DOHH2 (cell line): ENCODE results near the gene SPOCK1.

Experiments
- H3F3A ChIP-seq: fragments of 200-600 bp; sonication (generic), shearing (Covaris generic); 2 replicates; pipeline ENCODE4 v1.6.0; 2016; ENCODE audit warnings: antibody characterized with exemption, mild to moderate bottlenecking; ENCODE audit not compliant: control insufficient read depth, insufficient read depth
- H3K27ac ChIP-seq: fragments of 200-600 bp; sonication (generic); 2 replicates; pipeline ENCODE4 v1.5.1; 2014; ENCODE audit warnings: low read depth, mild to moderate bottlenecking, low read length, moderate library complexity
- H3K27me3 ChIP-seq: fragments of 200-600 bp; sonication (generic); 2 replicates; pipeline ENCODE4 v1.6.1; 2014; ENCODE audit warnings: mild to moderate bottlenecking, low read length, mixed read lengths; ENCODE audit not compliant: control insufficient read depth
- H3K36me3 ChIP-seq: fragments of 200-600 bp; sonication (generic); 2 replicates; pipeline ENCODE4 v1.6.1; 2014; ENCODE audit warnings: mild to moderate bottlenecking, low read length, moderate library complexity, mixed read lengths; ENCODE audit not compliant: control insufficient read depth
- H3K4me1 ChIP-seq: fragments of 200-600 bp; sonication (generic); 2 replicates; pipeline ENCODE4 v1.6.1; 2014; ENCODE audit warnings: mild to moderate bottlenecking, low read length, mixed read lengths; ENCODE audit not compliant: control insufficient read depth
- H3K4me2 ChIP-seq: fragments of 200-600 bp; sonication (generic); 2 replicates; pipeline ENCODE4 v1.6.0; 2014; ENCODE audit warnings: mild to moderate bottlenecking, low read length, moderate library complexity
- H3K4me3 ChIP-seq: fragments of 200-600 bp; sonication (generic); 2 replicates; pipeline ENCODE4 v1.5.1; 2014; ENCODE audit warnings: mild to moderate bottlenecking, low read length, mixed read lengths
- H3K79me2 ChIP-seq: fragments of 200-600 bp; sonication (generic); 2 replicates; pipeline ENCODE4 v1.6.1; 2014; ENCODE audit warnings: mild to moderate bottlenecking, low read length, mixed read lengths; ENCODE audit not compliant: control insufficient read depth
- H3K9me2 ChIP-seq: fragments of 200-600 bp; sonication (generic); replicated peaks from 2 replicates; pipeline ENCODE4 v1.6.1; 2014; ENCODE audit warnings: mild to moderate bottlenecking, low read length, mixed read lengths; ENCODE audit not compliant: control insufficient read depth
- H3K9me3 ChIP-seq: fragments of 200-600 bp; sonication (generic); 2 replicates; pipeline ENCODE4 v1.6.1; 2014; ENCODE audit warnings: antibody characterized with exemption, low read length, mixed read lengths; ENCODE audit not compliant: control insufficient read depth, insufficient read depth
- H4K20me1 ChIP-seq: fragments of 200-600 bp; sonication (generic); 2 replicates; pipeline ENCODE4 v1.6.0; 2014; ENCODE audit warnings: low read depth, mild to moderate bottlenecking, antibody characterized with exemption, low read length, moderate library complexity; ENCODE audit not compliant: control insufficient read depth, insufficient read depth
- CTCF ChIP-seq: fragments of 200-600 bp; sonication (generic); IDR thresholded peaks from one replicate; pipeline ENCODE4 v1.5.1; 2014; ENCODE audit warnings: antibody characterized with exemption, mild to moderate bottlenecking, low read depth, low read length; ENCODE audit not compliant: poor library complexity, severe bottlenecking
- EZH2phosphoT487 ChIP-seq: fragments of 200-600 bp; sonication (generic); IDR thresholded peaks from 2 replicates; pipeline ENCODE4 v1.6.1; 2017; ENCODE audit warnings: borderline replicate concordance, mild to moderate bottlenecking, antibody characterized with exemption, low read length, moderate library complexity, mixed read lengths

Gene SPOCK1

GRCh38 chr5:137304226-137304874 lies 194.8 kb downstream of the SPOCK1 start:
- no peak for TF ChIP-seq EZH2phosphoT487
- TF ChIP-seq CTCF = no peak
- H3K27ac ChIP-seq = no peak overlapping the region

DNA sequence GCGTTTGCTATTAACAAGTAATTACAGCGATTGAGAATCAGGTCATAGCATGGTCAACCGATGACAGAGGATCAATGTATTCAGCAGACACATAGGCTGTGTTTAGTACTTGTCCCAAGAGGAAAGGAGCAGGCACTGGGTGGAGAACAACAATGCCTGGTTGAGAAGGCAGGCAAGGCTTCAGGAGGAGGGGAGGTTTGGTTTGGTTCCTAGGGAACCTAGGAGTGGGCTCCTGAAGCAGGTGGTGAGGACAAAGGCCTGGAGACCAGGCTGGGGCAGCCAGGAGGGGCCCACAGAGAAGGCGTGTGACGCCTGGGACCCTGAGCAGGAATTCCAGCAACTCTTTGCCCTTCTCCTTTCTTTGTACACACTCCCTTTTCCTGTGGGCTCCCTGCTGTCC lies 195.6 kb downstream of the SPOCK1 start:
- H3K27ac ChIP-seq = no peak overlapping the region
- H3K27me3 ChIP-seq = 0 out of 2 replicates have a peak, but pooled peaks cover 5% of the 10 kb centered on the region
- TF ChIP-seq EZH2phosphoT487 = no peak
- TF ChIP-seq CTCF = no peak
- no peak overlapping the region for H3K4me3 ChIP-seq
- H3K9me2 ChIP-seq = no peaks in the 10 kb centered on the region
- H3K4me2 ChIP-seq = no peak overlapping the region
- H4K20me1 ChIP-seq = no peaks in the 10 kb centered on the region
- no peaks in the 10 kb centered on the region for H3K4me1 ChIP-seq
- H3K79me2 ChIP-seq = no peaks in the 10 kb centered on the region
- no peaks in the 10 kb centered on the region for H3K9me3 ChIP-seq
- H3K36me3 ChIP-seq = no peaks in the 10 kb centered on the region
- no peaks in the 10 kb centered on the region for H3F3A ChIP-seq

More at GRCh38 chr5:137304226-137304874, 194.8 kb downstream of the SPOCK1 start:
- Histone ChIP-seq H3K79me2 (no peaks in the 10 kb centered on the region), H3K4me3 (no peak overlapping the region), H3K9me3 (no peaks in the 10 kb centered on the region), H3K9me2 (no peaks in the 10 kb centered on the region), H3F3A (no peaks in the 10 kb centered on the region), H3K4me2 (no peak overlapping the region), H3K27me3 (0 out of 2 replicates have a peak, but pooled peaks cover 5% of the 10 kb centered on the region), H3K4me1 (no peaks in the 10 kb centered on the region), H3K36me3 (no peaks in the 10 kb centered on the region), H4K20me1 (no peaks in the 10 kb centered on the region)

DNA sequence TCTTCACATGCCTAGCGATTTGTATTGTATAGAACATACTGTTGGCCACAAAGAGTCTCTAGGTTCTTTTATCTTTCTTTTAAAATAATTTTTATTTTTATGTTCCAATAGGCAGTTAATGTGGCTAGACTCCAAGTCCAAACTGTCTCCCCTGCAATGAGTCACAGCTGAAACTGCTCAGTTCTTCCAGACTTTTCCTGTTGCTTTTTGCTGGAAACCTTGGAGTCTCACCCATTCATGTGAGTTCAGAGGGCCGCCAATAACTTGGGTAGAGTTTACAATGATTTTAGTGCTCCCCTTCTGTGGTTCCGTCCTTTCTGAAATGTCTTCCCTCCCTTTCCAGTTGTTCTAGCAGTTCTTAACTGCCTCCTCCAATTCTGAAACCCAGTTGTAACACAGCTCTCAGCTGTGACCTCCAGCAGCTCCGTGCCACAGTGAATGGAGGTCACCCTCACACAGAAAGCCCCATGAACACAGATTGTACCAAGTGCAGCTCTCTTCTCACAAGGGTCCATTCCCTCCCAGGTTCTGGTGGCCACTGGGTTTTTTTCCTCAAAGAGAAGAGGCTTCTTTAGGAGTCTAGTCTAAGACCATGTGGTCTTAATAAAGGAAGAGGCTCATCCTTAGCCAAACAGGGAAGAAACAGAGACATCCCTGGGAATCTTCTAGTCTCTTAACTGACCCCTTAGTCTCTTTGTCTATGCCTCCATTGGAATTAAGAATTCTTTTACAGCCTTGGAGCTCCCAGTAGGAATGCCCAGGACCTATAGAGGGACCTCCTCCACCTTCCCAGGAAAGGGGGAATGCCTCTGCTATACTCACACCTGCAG lies 198.5 kb downstream of the SPOCK1 start:
- TF ChIP-seq EZH2phosphoT487 (no peak), CTCF (no peak)
- no peaks in the 10 kb centered on the region for H4K20me1 ChIP-seq
- no peak overlapping the region for H3K4me2 ChIP-seq
- no peak overlapping the region for H3K27ac ChIP-seq
- no peaks in the 10 kb centered on the region for H3K79me2 ChIP-seq
- H3K9me3 ChIP-seq = no peaks in the 10 kb centered on the region
- H3K4me3 ChIP-seq = no peak overlapping the region
- no peaks in the 10 kb centered on the region for H3K9me2 ChIP-seq
- no peaks in the 10 kb centered on the region for H3K4me1 ChIP-seq
- no peaks in the 10 kb centered on the region for H3K36me3 ChIP-seq
- H3F3A ChIP-seq = no peaks in the 10 kb centered on the region
- H3K27me3 ChIP-seq = 0 out of 2 replicates have a peak, but pooled peaks cover 3% of the 10 kb centered on the region
